ENCODE measurements around the gene USF3.

USF3 gene

GRCh38 chr3:113717818-113718217 is 21.4 kb upstream of the USF3 start:
- ATAC-seq (peak; percentile 99), DNase-seq (no peak)
- Mint-ChIP-seq H3K9me3 (no peaks in the 10 kb centered on the region), H3K36me3 (ENCODE audit: low read depth) (peaks cover 38% of the 10 kb centered on the region), H3K27me3 (no peaks in the 10 kb centered on the region), H3K27ac (peak overlapping the region; percentile 78), H3K4me3 (no peak overlapping the region), H3K4me1 (peaks cover 29% of the 10 kb centered on the region)

DNA sequence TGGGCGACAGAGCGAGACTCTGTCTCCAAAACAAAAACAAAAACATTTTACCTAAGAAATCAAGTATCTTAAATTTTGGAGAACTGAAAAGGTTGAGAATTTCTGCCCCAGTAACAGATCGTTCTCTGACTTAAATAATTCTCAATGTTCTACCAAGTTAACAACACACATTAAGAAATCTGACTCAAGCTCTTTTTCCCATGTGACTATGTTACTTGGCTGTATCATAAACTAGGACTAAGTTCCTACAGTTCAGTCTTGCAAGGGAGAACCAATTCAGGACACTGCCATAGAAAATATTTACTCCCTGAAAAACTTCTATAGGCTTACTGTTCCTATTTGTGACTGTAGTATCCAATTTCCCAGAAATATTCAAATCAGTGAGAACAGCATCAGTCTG is 20.9 kb upstream of the USF3 start:
- no peak overlapping the region for H3K4me3 Mint-ChIP-seq
- H3K36me3 Mint-ChIP-seq (ENCODE audit: low read depth) = peaks cover 36% of the 10 kb centered on the region
- DNase-seq (no peak), ATAC-seq (peak; percentile 7)
- H3K4me1 Mint-ChIP-seq = peaks cover 32% of the 10 kb centered on the region
- H3K27ac Mint-ChIP-seq = peak overlapping the region; percentile 78
- no peaks in the 10 kb centered on the region for H3K9me3 Mint-ChIP-seq
- peaks cover 3% of the 10 kb centered on the region for H3K27me3 Mint-ChIP-seq

- Mint-ChIP-seq H3K4me1 (peaks cover 31% of the 10 kb centered on the region), H3K27me3 (peaks cover 7% of the 10 kb centered on the region), H3K4me3 (no peak overlapping the region), H3K36me3 (ENCODE audit: low read depth) (peaks cover 15% of the 10 kb centered on the region), H3K27ac (no peak overlapping the region), H3K9me3 (no peaks in the 10 kb centered on the region)
- DNase-seq (no peak), ATAC-seq (no peak)
These were observed 18.3 kb upstream of the USF3 start for GRCh38 chr3:113714702-113715101.

DNA sequence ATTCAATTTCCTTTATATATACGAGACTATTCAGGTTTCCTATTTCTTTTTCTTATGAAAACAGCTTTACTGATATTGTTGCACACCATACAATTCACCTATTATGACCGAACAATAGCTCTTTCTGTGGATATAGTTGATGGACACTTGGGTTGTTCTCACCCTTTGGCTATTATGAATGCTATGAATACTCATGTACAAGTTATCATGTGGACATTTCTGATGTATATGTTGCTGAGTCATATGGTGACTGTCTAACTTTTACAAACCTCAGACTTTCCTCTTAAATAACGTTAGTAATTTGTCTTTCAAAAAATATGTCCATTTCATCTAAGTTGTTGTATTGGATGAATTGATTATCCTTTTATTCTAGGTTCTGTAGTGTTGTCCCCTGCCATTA is 15.7 kb upstream of the USF3 start:
- Mint-ChIP-seq H3K9me3 (no peaks in the 10 kb centered on the region), H3K36me3 (ENCODE audit: low read depth) (peaks cover 6% of the 10 kb centered on the region), H3K27ac (no peak overlapping the region), H3K4me3 (no peak overlapping the region), H3K27me3 (peaks cover 12% of the 10 kb centered on the region), H3K4me1 (peaks cover 8% of the 10 kb centered on the region)
- ATAC-seq (no peak), DNase-seq (no peak)

DNA sequence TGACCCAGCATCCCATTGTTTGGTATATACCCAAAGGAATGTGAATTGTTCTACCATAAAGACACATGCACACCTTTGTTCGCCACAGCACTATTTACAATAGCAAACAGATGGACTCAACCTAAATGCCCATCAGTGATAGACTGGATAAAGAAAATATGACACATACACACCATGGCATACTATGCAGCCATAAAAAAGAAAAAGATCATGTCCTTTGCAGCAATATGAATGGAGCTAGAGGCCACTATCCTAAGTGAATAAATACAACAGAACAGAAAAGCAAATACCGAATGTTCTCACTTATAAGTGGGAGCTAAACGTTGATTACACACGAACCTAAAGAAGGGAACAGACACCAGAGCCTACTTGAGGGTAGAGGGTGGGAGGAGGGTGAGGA is 11.4 kb upstream of the USF3 start:
- Mint-ChIP-seq H3K36me3 (ENCODE audit: low read depth) (no peaks in the 10 kb centered on the region), H3K27me3 (peaks cover 12% of the 10 kb centered on the region), H3K4me1 (peaks cover 5% of the 10 kb centered on the region), H3K9me3 (no peaks in the 10 kb centered on the region), H3K27ac (no peak overlapping the region), H3K4me3 (no peak overlapping the region)
- ATAC-seq (no peak), DNase-seq (no peak)

DNA sequence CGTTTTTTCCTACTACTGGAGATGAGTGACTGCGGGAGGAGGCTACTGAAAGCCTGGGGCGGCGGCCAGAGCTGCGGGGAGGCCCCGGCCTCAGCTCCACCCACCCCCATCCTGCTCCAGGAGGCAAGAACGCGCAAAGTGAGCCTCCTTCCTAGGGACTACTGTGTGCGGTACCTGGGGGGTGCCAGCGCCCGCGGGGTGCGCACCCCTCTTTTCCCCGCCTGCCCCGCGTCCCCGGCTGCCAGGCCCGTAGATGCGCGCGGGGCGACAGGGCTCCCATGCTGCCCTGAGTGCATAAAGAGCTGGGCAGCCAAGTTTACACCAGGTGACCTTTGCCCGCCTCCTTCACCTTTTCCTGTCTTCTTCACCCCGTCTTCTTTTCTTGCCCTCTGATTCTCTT is 2.5 kb upstream of the USF3 start:
- DNase-seq (peak; percentile 30), ATAC-seq (no peak)
- Mint-ChIP-seq H3K4me1 (peaks cover 26% of the 10 kb centered on the region), H3K27ac (no peak overlapping the region), H3K4me3 (peak overlapping the region; percentile 56), H3K27me3 (no peaks in the 10 kb centered on the region), H3K36me3 (ENCODE audit: low read depth) (peaks cover 4% of the 10 kb centered on the region), H3K9me3 (no peaks in the 10 kb centered on the region)

GRCh38 chr3:113698213-113698742 is 1.8 kb upstream of the USF3 start:
- Mint-ChIP-seq H3K4me1 (peaks cover 32% of the 10 kb centered on the region), H3K4me3 (no peak overlapping the region), H3K36me3 (ENCODE audit: low read depth) (peaks cover 4% of the 10 kb centered on the region), H3K27ac (no peak overlapping the region), H3K27me3 (no peaks in the 10 kb centered on the region), H3K9me3 (no peaks in the 10 kb centered on the region)
- ATAC-seq = no peak
- no peak for DNase-seq

- Mint-ChIP-seq H3K9me3 (no peaks in the 10 kb centered on the region), H3K27me3 (no peaks in the 10 kb centered on the region), H3K4me1 (peaks cover 34% of the 10 kb centered on the region), H3K4me3 (no peak overlapping the region), H3K27ac (no peak overlapping the region), H3K36me3 (ENCODE audit: low read depth) (peaks cover 4% of the 10 kb centered on the region)
- DNase-seq = no peak
- no peak for ATAC-seq
These were observed 1.2 kb upstream of the USF3 start for GRCh38 chr3:113697500-113698090.

- Mint-ChIP-seq H3K4me3 (no peak overlapping the region), H3K9me3 (no peaks in the 10 kb centered on the region), H3K36me3 (ENCODE audit: low read depth) (peaks cover 4% of the 10 kb centered on the region), H3K27me3 (no peaks in the 10 kb centered on the region), H3K4me1 (peaks cover 34% of the 10 kb centered on the region), H3K27ac (no peak overlapping the region)
- ATAC-seq (peak; percentile 90), DNase-seq (peak; percentile 96)
These were observed 437 bp upstream of the USF3 start for GRCh38 chr3:113696658-113697499.

DNA sequence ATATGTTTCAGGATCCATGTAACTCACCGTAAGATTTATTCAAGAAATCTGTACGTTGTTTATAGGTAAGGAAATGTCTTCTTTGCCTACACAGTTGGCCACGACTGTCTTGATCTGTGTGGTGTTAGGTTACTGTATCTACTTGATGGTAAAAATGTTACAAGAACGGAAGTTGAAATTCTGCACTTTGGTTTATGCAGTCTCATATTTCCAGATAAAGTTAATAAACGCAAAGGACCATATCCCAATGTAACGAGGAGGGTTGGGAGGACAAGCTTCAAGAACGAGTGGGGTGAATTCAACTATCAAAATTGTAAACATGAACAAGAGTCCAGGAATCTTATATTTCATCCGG is 1.0 kb downstream of the USF3 start:
- ATAC-seq (no peak), DNase-seq (no peak)
- Mint-ChIP-seq H3K4me1 (peaks cover 34% of the 10 kb centered on the region), H3K4me3 (peak overlapping the region; percentile 93), H3K27me3 (no peaks in the 10 kb centered on the region), H3K27ac (peak overlapping the region; percentile 94), H3K9me3 (no peaks in the 10 kb centered on the region), H3K36me3 (ENCODE audit: low read depth) (peaks cover 4% of the 10 kb centered on the region)

- Mint-ChIP-seq H3K27ac (no peak overlapping the region), H3K4me3 (no peak overlapping the region), H3K36me3 (ENCODE audit: low read depth) (peaks cover 19% of the 10 kb centered on the region), H3K9me3 (no peaks in the 10 kb centered on the region), H3K27me3 (no peaks in the 10 kb centered on the region), H3K4me1 (peaks cover 22% of the 10 kb centered on the region)
- DNase-seq (no peak), ATAC-seq (no peak)
These were observed 6.0 kb downstream of the USF3 start for GRCh38 chr3:113690482-113690881.

DNA sequence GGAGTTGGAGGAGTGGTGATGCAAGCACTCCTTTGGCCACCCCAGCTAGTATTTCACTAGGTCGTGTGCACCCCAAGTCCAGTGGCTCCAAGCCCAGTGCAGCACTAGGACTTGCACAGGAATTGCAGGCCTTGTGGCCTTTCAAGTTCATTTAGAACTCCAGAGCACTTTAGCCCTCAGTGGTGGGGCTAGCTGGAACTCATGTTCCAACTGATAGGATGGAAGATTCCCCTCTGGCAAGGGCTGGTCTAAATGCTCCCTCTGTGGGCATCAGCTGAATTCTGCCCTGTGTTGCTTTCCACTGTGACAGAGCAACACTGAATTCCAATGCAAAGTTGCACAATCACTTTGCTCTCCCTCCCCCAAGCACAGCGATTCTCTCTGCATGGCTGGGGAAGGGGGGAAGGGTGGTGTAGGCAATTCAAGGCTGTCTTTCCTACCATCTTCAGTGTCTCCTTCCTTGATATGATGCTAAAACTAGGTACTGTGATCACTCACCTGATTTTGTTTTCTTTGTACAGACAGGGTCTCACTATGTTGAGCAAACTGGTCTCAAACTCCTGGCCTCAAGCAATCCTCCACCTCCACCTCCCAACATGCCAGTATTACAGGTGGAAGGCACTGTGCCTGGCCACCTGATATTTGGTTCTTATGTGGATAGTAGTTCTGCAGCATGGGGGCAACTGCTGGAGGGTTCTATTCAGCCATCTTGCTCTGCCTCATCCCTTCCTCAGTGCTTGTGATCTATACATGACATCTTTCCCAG is 10.3 kb downstream of the USF3 start:
- ATAC-seq (no peak), DNase-seq (no peak)
- H3K27me3 Mint-ChIP-seq = no peaks in the 10 kb centered on the region
- H3K9me3 Mint-ChIP-seq = peaks cover 13% of the 10 kb centered on the region
- H3K4me3 Mint-ChIP-seq = no peak overlapping the region
- H3K36me3 Mint-ChIP-seq (ENCODE audit: low read depth) = peaks cover 30% of the 10 kb centered on the region
- no peaks in the 10 kb centered on the region for H3K4me1 Mint-ChIP-seq
- H3K27ac Mint-ChIP-seq = no peak overlapping the region

- H3K4me1 Mint-ChIP-seq = no peaks in the 10 kb centered on the region
- no peak for DNase-seq
- H3K27me3 Mint-ChIP-seq = no peaks in the 10 kb centered on the region
- ATAC-seq = no peak
- peaks cover 13% of the 10 kb centered on the region for H3K9me3 Mint-ChIP-seq
- H3K36me3 Mint-ChIP-seq (ENCODE audit: low read depth) = peaks cover 30% of the 10 kb centered on the region
- H3K4me3 Mint-ChIP-seq = no peak overlapping the region
- H3K27ac Mint-ChIP-seq = no peak overlapping the region
These were observed 11.3 kb downstream of the USF3 start for GRCh38 chr3:113685124-113685523.

DNA sequence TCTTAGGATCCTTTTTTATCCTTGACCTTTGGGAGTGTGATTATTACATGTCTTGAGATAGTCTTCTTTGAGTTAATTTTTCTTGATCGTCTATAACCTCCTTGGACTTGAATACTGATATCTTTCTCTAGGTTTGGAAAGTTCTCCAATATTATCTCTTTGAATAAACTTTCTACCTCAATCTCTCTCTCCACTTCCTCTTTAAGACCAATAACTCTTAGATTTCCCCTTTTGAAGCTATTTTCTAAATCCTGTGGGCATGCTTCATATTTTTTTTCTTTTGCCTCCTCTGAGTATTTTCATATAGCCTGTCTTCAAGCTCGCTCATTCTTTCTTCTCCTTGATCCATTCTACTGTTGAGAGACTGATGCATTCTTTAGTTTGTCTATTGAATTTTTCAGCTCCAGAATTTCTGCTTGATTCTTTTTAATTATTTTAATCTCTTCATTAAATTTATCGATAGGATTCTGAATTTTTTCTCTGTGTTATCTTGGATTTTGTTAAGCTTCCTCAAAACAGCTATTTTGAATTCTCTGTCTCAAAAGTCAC is 12.1 kb downstream of the USF3 start:
- H3K27me3 Mint-ChIP-seq = no peaks in the 10 kb centered on the region
- no peak for ATAC-seq
- peaks cover 30% of the 10 kb centered on the region for H3K36me3 Mint-ChIP-seq (ENCODE audit: low read depth)
- peaks cover 13% of the 10 kb centered on the region for H3K9me3 Mint-ChIP-seq
- no peak for DNase-seq
- no peak overlapping the region for H3K4me3 Mint-ChIP-seq
- peak overlapping the region; percentile 23 for H3K27ac Mint-ChIP-seq
- H3K4me1 Mint-ChIP-seq = no peaks in the 10 kb centered on the region

Measured in activated naive CD8-positive, alpha-beta T cell treated with anti-CD3 and anti-CD28 coated beads, Interleukin-2, amount 50 U/mL, for 24 hours (primary cell).